ENCODE measurements around the gene KYNU.
"Not testable (repeated sequence)": the region's sequence is repeated elsewhere in the genome, so short reads cannot be mapped to it uniquely, and the experiment has no call there.

Gene KYNU

DNA sequence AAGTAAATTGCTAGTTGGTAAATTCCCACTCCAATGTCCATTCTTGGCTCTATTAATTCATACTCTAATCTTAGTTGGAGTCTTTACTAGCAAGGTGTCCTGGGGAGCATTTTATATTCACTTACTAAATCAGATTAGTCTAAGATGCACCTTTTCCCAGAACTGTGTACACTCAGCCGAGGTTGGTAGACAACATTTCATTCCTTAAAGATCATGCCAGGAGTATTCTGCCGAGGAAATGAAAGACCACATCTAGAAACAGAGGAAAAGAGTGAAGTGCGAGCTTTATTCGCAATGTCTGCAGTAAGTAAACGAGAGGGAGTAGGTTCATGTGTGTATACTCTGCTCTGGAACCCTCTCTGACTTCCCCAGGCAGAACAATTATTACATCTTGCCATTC, 14.6 kb upstream of the KYNU start:
- TF ChIP-seq, protein P1, sequence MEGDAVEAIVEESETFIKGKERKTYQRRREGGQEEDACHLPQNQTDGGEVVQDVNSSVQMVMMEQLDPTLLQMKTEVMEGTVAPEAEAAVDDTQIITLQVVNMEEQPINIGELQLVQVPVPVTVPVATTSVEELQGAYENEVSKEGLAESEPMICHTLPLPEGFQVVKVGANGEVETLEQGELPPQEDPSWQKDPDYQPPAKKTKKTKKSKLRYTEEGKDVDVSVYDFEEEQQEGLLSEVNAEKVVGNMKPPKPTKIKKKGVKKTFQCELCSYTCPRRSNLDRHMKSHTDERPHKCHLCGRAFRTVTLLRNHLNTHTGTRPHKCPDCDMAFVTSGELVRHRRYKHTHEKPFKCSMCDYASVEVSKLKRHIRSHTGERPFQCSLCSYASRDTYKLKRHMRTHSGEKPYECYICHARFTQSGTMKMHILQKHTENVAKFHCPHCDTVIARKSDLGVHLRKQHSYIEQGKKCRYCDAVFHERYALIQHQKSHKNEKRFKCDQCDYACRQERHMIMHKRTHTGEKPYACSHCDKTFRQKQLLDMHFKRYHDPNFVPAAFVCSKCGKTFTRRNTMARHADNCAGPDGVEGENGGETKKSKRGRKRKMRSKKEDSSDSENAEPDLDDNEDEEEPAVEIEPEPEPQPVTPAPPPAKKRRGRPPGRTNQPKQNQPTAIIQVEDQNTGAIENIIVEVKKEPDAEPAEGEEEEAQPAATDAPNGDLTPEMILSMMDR (IDR thresholded peaks at IDR 0.05; ENCODE audit: low read depth, low read length, missing control alignments): no peak
- DNase-seq (ENCODE audit: extremely low read depth, low read depth): no peak
- no peak overlapping the region for H3K4me3 ChIP-seq (replicated peaks; ENCODE audit: low read depth, low read length)

DNA sequence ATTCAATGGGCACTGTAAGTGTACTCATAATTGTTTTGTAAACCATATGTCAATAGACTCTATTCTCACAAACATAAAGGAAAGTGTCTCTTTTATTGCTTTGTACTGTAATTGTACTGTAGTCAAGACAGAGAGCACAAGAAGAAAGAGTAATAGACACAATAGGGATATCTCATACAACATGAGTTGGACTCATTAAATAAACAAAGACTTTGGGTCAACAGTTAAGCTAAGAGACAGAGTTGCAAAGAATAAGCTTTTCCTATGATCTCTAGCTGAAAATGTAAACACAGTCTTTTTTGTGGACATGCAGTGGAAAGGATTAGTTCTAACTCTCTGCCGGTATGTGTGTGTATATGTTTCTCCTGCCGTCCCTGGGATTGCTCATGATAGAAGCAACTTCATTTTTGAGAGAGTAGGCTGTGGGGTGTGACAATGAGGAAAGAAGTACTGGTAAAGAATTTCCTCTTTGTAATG, 13.9 kb upstream of the KYNU start:
- H3K4me3 ChIP-seq (replicated peaks; ENCODE audit: low read depth, low read length): no peak overlapping the region
- TF ChIP-seq, protein P1 (IDR thresholded peaks at IDR 0.05; ENCODE audit: low read depth, low read length, missing control alignments): no peak
- no peak for DNase-seq (ENCODE audit: extremely low read depth, low read depth)

DNA sequence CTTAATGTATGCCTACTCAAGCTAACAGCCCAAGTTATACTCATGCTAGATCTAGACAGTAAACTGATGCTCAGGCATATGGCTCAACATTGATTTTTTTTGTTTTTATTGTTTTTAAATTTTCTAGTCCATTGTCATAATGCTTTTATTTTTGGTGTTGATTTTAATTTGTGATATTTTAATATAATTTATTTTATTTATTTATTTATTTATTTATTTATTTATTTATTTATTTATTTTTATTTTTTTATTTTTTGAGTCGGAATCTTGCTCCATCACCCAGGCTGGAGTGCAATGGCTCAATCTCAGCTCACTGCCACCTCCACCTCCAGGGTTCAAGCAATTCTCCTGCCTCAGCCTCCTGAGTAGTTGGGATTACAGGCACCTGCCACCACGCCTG, 12.9 kb upstream of the KYNU start:
- not testable (repeated sequence) for DNase-seq (ENCODE audit: extremely low read depth, low read depth); H3K4me3 ChIP-seq (replicated peaks; ENCODE audit: low read depth, low read length)

DNA sequence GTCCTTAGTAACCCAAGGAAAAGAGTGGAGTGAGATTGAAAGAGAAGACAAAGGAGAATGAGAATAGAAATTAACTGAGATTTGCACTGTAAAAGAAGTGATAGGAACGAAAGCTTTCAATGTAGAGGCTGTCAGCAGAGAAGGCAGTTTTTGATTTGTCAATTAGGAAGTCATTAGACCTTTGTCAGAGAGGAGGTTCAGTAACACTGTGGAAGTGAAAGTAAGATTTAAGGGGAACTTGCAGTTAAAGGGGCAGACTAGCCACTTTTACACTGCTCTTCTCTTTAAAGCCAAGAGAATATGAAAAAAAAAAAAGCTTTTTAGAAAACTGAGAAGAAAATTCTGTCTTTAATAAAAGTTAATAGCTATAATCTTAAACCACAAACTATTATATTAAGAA, 11.5 kb upstream of the KYNU start:
- TF ChIP-seq, protein P1 (IDR thresholded peaks at IDR 0.05; ENCODE audit: low read depth, low read length, missing control alignments): no peak
- H3K4me3 ChIP-seq (replicated peaks; ENCODE audit: low read depth, low read length): no peak overlapping the region
- no peak for DNase-seq (ENCODE audit: extremely low read depth, low read depth)

DNA sequence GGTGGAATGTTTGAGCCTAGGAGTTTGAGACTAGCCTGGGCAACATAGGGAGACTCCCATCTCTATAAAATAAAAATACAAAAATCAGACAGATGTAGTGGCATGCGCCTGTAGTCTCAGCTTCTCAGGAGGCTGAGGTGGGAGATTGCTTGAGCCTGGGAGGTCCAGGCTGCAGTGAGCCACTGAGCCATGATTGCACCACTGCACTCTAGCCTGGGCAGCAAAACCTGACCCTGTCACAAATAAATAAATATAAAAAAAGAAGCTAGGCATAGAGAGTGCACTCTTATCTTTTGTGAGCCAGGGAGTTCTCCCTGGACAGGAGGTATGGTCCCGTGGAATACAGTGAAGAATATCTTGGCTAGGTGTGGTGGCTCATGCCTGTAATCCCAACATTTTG, 11.0 kb upstream of the KYNU start:
- TF ChIP-seq, protein P1 (IDR thresholded peaks at IDR 0.05; ENCODE audit: low read depth, low read length, missing control alignments): no peak
- DNase-seq (ENCODE audit: extremely low read depth, low read depth): no peak
- no peak overlapping the region for H3K4me3 ChIP-seq (replicated peaks; ENCODE audit: low read depth, low read length)

DNA sequence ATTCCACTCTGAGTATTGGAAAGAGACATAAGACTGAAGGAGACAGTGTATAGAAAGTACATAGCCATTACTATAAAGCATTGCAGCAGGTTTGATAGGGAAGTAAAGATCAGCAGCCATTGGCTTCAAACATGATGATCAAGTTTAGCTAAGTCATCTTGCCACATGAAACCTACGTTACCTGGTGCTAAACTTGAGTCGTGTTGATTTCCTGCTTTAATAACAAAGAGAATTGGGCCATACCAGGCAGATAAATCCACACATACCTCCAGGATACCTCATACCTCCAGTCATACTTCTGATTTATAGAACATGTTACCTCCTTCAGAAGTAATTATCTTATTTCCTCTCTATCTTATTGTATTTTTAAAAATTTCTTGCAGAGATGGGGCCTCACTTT, 10.3 kb upstream of the KYNU start:
- no peak overlapping the region for H3K4me3 ChIP-seq (replicated peaks; ENCODE audit: low read depth, low read length)
- TF ChIP-seq, protein P1 (IDR thresholded peaks at IDR 0.05; ENCODE audit: low read depth, low read length, missing control alignments): no peak
- DNase-seq (ENCODE audit: extremely low read depth, low read depth): no peak

DNA sequence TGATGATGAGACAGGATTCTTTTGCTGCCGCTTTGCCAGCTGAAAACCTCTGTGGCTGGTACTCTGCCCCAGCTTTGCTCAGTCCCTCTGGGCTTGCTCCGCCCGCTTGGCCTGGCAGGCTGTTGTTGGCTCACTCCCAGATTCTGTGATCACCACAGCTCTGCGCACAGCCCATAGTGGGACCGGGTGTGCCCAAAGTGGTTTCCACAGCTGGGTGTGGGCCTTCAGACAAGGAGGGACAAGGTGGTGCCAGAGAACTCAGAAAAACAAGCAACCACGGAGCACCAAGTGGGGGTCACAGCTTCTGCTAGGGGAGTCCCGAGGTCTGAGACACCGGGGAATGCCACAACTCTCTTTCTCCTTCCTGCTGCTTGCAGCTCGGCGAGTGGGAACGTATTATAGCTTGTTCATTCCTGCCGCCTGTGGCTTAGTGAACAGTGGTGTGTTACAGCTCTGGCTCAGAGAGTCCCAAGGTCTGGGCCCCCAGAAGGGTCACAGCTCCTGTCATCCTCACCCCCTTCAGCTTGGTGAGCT, 9.2 kb upstream of the KYNU start:
- DNase-seq (ENCODE audit: extremely low read depth, low read depth): no peak
- no peak overlapping the region for H3K4me3 ChIP-seq (replicated peaks; ENCODE audit: low read depth, low read length)

DNA sequence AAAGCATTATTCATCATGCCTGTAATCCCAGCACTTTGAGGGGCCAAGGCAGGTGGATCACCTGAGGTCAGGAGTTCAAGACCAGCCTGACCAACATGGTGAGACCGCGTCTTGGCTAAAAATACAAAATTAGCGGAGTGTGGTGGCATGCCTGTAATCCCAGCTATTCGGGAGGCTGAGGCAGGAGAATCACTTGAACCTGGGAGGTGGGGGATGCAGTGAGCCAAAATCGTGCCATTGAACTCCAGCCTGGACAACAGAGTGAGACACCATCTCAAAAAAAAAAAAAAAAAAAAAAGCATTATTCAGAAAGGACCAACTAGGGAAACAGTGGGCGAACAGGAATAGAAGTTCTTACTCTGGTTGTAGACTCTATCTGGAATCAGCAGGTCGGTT, 8.4 kb upstream of the KYNU start:
- not testable (repeated sequence) for H3K4me3 ChIP-seq (replicated peaks; ENCODE audit: low read depth, low read length); DNase-seq (ENCODE audit: extremely low read depth, low read depth)

More for the DNA sequence above, 9.2 kb upstream of the KYNU start:
- TF ChIP-seq, protein P1 (IDR thresholded peaks at IDR 0.05; ENCODE audit: low read depth, low read length, missing control alignments): no peak

Measured in HFF-Myc (cell line).